Progenitor cell of endocrine pancreas (in vitro differentiated cells): ENCODE measurements around the gene CCDC92B. TPM values are rescaled to one million over a fixed set of nuclear protein-coding genes. Genes with fewer than 3 reads are reported as not detected.

ENCODE experiments used
- DNase-seq: peaks from one replicate; pipeline ENCODE4 v3.0.0; 2021; ENCODE audit warnings: low spot score; ENCODE audit not compliant: unreplicated experiment
- H3K27ac Mint-ChIP-seq: 2 replicates; pipeline ENCODE4 v1.8.0; 2021; ENCODE audit warnings: mild to moderate bottlenecking, moderate library complexity, mixed read lengths
- H3K27me3 Mint-ChIP-seq: 2 replicates; pipeline ENCODE4 v1.8.0; 2021; ENCODE audit warnings: mixed read lengths
- H3K36me3 Mint-ChIP-seq: 2 replicates; pipeline ENCODE4 v1.8.0; 2022; ENCODE audit warnings: mixed read lengths; ENCODE audit not compliant: insufficient read depth
- H3K4me1 Mint-ChIP-seq: 2 replicates; pipeline ENCODE4 v1.8.0; 2021; ENCODE audit warnings: low read depth, mixed read lengths
- H3K4me3 Mint-ChIP-seq: 2 replicates; pipeline ENCODE4 v1.8.0; 2021; ENCODE audit warnings: low read depth, mild to moderate bottlenecking, moderate library complexity, mixed read lengths
- H3K9me3 Mint-ChIP-seq: 2 replicates; pipeline ENCODE4 v1.8.0; 2021; ENCODE audit warnings: low read depth, mixed read lengths
- CTCF ChIP-seq: fragments of 200-600 bp; sonication (generic); IDR thresholded peaks from one replicate; pipeline ENCODE4 v1.5.0; 2021; ENCODE audit warnings: antibody characterized with exemption, mild to moderate bottlenecking; ENCODE audit not compliant: unreplicated experiment
- total RNA-seq: library from RNA; stranded (reverse); gene quantifications from 2 replicates; pipeline ENCODE4 v1.2.1, GENCODE V29; 2021

Gene CCDC92B
- total RNA-seq, 1 donor from 2014 or later, result 1.3 TPM

- Mint-ChIP-seq H3K4me1 (no peaks in the 10 kb centered on the region), H3K4me3 (no peak within 1 kb of the TSS), H3K27ac (no peak within 1 kb of the TSS), H3K27me3 (peaks cover 12% of the 10 kb centered on the region), H3K9me3 (no peaks in the 10 kb centered on the region), H3K36me3 (no peaks in the 10 kb centered on the region)
- DNase-seq, result no peak
- no peak for TF ChIP-seq CTCF
These were observed 47.0 kb upstream of the CCDC92B start, which contains the start of gene RAP1GAP2 for GRCh38 chr17:2796164-2797125. Gene RAP1GAP2 (plus strand): TSS chr17:2796438. CDS start chr17:2796528, 90 bp downstream.

DNA sequence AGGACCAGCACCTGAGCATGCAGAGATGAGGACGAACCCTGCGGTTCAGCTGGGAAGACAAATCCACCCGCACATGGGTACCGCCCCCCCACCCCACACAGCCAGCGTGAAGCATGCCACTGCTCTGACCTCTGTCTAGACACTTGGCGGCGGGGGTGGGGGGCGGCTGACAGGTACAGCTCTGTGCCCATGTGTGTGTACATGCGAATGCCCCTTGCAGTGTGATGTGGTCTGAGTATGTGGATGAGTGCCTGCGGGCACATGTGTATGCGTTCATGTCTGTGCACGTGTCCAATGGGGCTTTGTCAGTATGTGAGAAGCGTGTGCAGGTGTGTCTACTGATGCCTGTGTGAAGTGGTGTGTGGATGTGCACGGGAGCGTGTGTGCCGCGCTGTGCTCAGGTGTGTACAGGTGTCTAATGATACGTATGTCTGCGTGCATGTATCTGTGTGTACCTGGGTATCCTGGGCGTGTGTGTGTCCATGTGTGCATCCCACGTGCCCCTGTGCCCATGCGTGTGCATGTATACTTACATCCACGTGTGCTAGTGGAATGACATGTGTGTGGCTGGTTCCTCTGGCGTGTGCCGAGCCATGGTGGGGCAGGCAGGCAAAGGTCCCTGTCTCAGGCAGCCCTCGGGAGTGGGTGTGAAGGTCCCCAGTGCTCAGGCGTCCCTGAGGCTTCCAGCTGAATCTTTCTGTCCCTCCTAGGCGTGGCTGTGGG, 46.1 kb upstream of the CCDC92B start:
- H3K4me3 Mint-ChIP-seq, result no peak overlapping the region
- H3K36me3 Mint-ChIP-seq, result no peaks in the 10 kb centered on the region
- peaks cover 12% of the 10 kb centered on the region for H3K27me3 Mint-ChIP-seq
- H3K27ac Mint-ChIP-seq, result no peak overlapping the region
- no peaks in the 10 kb centered on the region for H3K9me3 Mint-ChIP-seq
- no peak for TF ChIP-seq CTCF
- no peaks in the 10 kb centered on the region for H3K4me1 Mint-ChIP-seq
- DNase-seq, result no peak

GRCh38 chr17:2794111-2794803, 44.8 kb upstream of the CCDC92B start:
- Mint-ChIP-seq H3K27ac (no peak overlapping the region), H3K36me3 (no peaks in the 10 kb centered on the region), H3K4me1 (no peaks in the 10 kb centered on the region), H3K4me3 (no peak overlapping the region), H3K27me3 (peaks cover 9% of the 10 kb centered on the region), H3K9me3 (no peaks in the 10 kb centered on the region)
- no peak for DNase-seq
- no peak for TF ChIP-seq CTCF

- Mint-ChIP-seq H3K27me3 (peaks cover 4% of the 10 kb centered on the region), H3K36me3 (no peaks in the 10 kb centered on the region), H3K4me1 (no peaks in the 10 kb centered on the region), H3K27ac (no peak overlapping the region), H3K4me3 (no peak overlapping the region), H3K9me3 (no peaks in the 10 kb centered on the region)
- TF ChIP-seq CTCF, result no peak
- DNase-seq, result no peak
These were observed 43.1 kb upstream of the CCDC92B start for GRCh38 chr17:2792366-2793169.
